ENCODE measurements around the gene RPTOR. TPM values are rescaled to one million over a fixed set of nuclear protein-coding genes. Genes with fewer than 3 reads are reported as not detected.

Gene RPTOR
- total RNA-seq, 4 donors from 2014 or later, result 47.6 to 56.9 (median 55.4) TPM

DNA sequence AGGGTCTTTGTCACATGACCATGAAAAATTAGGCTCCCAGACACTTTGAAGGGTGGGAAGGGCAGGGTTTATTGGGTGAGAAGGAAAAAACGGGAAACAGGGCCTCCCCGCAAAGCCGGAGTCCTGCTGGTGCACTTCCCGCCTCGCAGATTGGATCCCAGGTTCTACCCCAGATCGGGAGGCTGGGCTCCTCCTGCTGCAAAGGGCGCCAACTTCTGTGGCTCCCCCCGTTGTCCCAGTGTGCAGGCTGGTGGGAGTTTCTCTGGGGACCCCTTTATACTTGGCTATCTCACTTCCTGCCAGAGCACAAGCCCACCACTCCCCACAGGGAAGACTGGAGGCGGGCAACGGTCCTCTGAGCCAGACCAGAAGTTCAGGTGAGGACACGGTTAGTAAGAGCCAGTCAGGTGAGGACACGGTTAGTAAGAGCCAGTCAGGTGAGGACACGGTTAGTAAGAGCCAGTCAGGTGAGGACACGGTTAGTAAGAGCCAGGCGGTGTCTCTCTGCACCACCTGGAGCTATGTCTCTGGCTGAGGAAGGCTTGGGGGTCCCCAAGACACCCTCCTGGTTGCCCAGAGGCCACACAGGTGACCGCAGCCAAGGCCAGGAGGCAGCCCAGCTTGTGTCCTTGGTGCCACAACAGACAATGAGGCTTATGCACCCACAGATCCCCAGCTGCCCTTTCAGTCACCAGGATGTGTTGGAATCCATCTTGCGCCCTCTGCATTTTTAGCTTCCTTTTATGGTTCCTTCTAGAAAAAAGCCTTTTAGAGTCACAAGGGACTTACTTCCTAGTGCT, 398.9 kb downstream of the RPTOR start:
- Histone ChIP-seq H3K4me3 (no peak overlapping the region), H3K27ac (no peak overlapping the region), H3K36me3 (peaks cover 3 to 27% of the 10 kb centered on the region in 2 donors), H3K27me3 (no peaks in the 10 kb centered on the region), H3K4me1 (peaks cover 10% of the 10 kb centered on the region in 2 donors), H3K9me3 (no peaks in the 10 kb centered on the region)
- DNase-seq, result no peak
- in situ Hi-C loops (cut with MboI; ENCODE audit: low sequenced_read_pairs in 4 of 4), result no loop called here
- no peak for ATAC-seq
- TF ChIP-seq, protein P1, sequence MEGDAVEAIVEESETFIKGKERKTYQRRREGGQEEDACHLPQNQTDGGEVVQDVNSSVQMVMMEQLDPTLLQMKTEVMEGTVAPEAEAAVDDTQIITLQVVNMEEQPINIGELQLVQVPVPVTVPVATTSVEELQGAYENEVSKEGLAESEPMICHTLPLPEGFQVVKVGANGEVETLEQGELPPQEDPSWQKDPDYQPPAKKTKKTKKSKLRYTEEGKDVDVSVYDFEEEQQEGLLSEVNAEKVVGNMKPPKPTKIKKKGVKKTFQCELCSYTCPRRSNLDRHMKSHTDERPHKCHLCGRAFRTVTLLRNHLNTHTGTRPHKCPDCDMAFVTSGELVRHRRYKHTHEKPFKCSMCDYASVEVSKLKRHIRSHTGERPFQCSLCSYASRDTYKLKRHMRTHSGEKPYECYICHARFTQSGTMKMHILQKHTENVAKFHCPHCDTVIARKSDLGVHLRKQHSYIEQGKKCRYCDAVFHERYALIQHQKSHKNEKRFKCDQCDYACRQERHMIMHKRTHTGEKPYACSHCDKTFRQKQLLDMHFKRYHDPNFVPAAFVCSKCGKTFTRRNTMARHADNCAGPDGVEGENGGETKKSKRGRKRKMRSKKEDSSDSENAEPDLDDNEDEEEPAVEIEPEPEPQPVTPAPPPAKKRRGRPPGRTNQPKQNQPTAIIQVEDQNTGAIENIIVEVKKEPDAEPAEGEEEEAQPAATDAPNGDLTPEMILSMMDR (IDR thresholded peaks at IDR 0.05 in 4 of 5, conservative IDR thresholded peaks at IDR 0.05 in 1 of 5), result no peak
- TF ChIP-seq POLR2A (IDR thresholded peaks at IDR 0.05), result no peak
- intact Hi-C loops (cut with DNase I; ENCODE audit: low total_unique reads), result no loop called here

DNA sequence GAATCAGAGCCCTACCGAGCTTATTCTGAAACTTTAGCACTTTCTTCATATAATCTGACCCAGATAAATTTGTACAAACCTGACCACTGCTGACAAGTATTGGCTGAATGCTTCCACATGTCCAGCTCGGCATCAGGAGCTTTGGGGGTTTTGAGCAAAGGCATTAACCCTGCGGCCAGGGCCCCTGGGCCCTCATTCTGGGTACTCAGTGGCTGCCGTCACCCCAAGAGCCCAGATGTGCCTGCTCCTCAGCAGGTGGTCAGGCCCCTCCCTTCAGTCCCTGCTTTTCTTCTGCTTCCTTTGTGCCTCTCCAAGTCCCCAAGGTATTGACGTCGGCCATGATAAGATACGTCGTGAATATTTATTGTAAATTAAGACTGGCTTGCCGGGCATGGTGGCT, 399.7 kb downstream of the RPTOR start:
- intact Hi-C loops (cut with DNase I; ENCODE audit: low total_unique reads), result no loop called here
- no peaks in the 10 kb centered on the region for H3K9me3 ChIP-seq
- TF ChIP-seq, protein P1 (IDR thresholded peaks at IDR 0.05 in 4 of 5, conservative IDR thresholded peaks at IDR 0.05 in 1 of 5), result no peak
- TF ChIP-seq POLR2A (IDR thresholded peaks at IDR 0.05), result no peak
- DNase-seq (no peak), ATAC-seq (no peak)
- no peak overlapping the region for H3K27ac ChIP-seq
- peaks cover 3 to 33% of the 10 kb centered on the region in 2 donors for H3K36me3 ChIP-seq
- no peaks in the 10 kb centered on the region for H3K27me3 ChIP-seq
- H3K4me1 ChIP-seq, result peaks cover 10% of the 10 kb centered on the region in 2 donors
- no peak overlapping the region for H3K4me3 ChIP-seq
- in situ Hi-C loops (cut with MboI; ENCODE audit: low sequenced_read_pairs in 4 of 4), result no loop called here

DNA sequence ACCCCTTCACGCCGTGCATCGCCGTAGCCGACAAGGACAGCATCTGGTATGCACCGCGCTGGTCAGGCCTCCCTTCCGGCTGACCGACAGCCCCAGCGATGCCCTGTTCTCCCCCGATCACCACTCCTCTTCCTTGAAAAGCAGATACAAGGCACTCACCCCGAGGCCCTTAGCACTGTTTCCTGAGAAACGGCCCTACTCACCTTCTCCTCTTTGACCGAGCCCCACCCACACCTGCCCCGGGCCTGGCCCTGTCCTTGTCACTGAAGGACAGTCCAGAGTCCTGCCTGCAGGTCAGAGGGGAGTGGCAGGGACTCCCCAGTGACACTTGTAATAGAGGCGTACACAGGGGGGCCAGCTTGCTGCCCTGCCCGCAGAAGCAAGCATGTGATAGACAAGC, 401.1 kb downstream of the RPTOR start:
- Histone ChIP-seq H3K9me3 (no peaks in the 10 kb centered on the region), H3K27ac (no peak overlapping the region), H3K27me3 (no peaks in the 10 kb centered on the region), H3K4me1 (peaks cover 10% of the 10 kb centered on the region in 2 donors), H3K36me3 (peaks cover 3 to 47% of the 10 kb centered on the region in 2 donors), H3K4me3 (no peak overlapping the region)
- intact Hi-C loops (cut with DNase I; ENCODE audit: low total_unique reads), result no loop called here
- in situ Hi-C loops (cut with MboI; ENCODE audit: low sequenced_read_pairs in 4 of 4), result no loop called here
- DNase-seq, result no peak
- no peak for TF ChIP-seq POLR2A (IDR thresholded peaks at IDR 0.05)
- TF ChIP-seq, protein P1 (IDR thresholded peaks at IDR 0.05 in 4 of 5, conservative IDR thresholded peaks at IDR 0.05 in 1 of 5), result no peak
- no peak for ATAC-seq

DNA sequence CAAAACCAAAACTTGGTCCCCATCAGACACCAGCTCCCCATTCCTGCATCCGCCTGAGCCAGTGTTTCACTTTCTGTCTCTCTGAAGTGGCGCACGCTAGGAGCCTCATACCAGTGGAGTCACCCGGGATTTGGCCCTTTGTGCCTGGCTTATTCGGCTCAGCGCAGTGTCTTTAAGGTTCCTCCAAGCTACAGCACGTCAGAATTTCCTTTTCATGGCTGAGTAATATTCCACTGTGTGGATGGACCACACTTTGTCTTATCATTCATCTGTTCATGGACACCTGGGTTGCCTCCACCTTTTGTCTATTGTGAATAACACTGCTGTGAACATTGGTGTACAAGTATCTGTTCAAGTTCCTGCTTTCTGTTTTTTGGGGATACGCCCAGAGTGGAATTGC, 401.8 kb downstream of the RPTOR start:
- Histone ChIP-seq H3K36me3 (peaks cover 3 to 54% of the 10 kb centered on the region in 2 donors), H3K27me3 (no peaks in the 10 kb centered on the region), H3K9me3 (no peaks in the 10 kb centered on the region), H3K27ac (no peak overlapping the region), H3K4me3 (no peak overlapping the region), H3K4me1 (peaks cover 10% of the 10 kb centered on the region in 2 donors)
- no peak for TF ChIP-seq POLR2A (IDR thresholded peaks at IDR 0.05)
- TF ChIP-seq, protein P1 (IDR thresholded peaks at IDR 0.05 in 4 of 5, conservative IDR thresholded peaks at IDR 0.05 in 1 of 5), result no peak
- intact Hi-C loops (cut with DNase I; ENCODE audit: low total_unique reads), result no loop called here
- ATAC-seq (no peak), DNase-seq (no peak)
- in situ Hi-C loops (cut with MboI; ENCODE audit: low sequenced_read_pairs in 4 of 4), result no loop called here

Data from gastrocnemius medialis (tissue), 4 donors.